Measurements from ENCODE around the gene INHBB. TPM values are rescaled to one million over a fixed set of nuclear protein-coding genes. Genes with fewer than 3 reads are reported as not detected.

Gene INHBB
- total and polyA plus RNA-seq, 4 donors: 0.97 to 7.8 (median 5.8) TPM

- H3K27me3 ChIP-seq (ENCODE audit: control insufficient read depth in 3 of 3, insufficient read depth in 3 of 3, low read length in 2 of 3): peaks cover 0 to 43% (median 29%) of the 10 kb centered on the region in 3 donors
- no peak for TF ChIP-seq CTCF (IDR thresholded peaks at IDR 0.05; ENCODE audit: control extremely low read depth, extremely low read depth)
- ATAC-seq (ENCODE audit: insufficient read depth, low FRiP score): no peak
- H3K4me3 ChIP-seq: no peak overlapping the region
- peaks cover 0 to 25% (median 2%) of the 10 kb centered on the region in 5 donors for H3K4me1 ChIP-seq (ENCODE audit: control insufficient read depth in 5 of 5, insufficient read depth in 5 of 5, low read length in 5 of 5)
- H3K9ac ChIP-seq (ENCODE audit: insufficient read depth in 1 of 2, low read length in 2 of 2): no peak overlapping the region
- H3K9me3 ChIP-seq (ENCODE audit: control insufficient read depth in 4 of 4, insufficient read depth in 3 of 4, low read length in 3 of 4): no peaks in the 10 kb centered on the region
- 32 to 57% methylated on average over 7 of the region's 7 CpGs for WGBS, 2 donors
- no peak overlapping the region for H3K27ac ChIP-seq (ENCODE audit: low read depth in 1 of 2, low read length in 1 of 2)
- no peaks in the 10 kb centered on the region for H3K36me3 ChIP-seq (ENCODE audit: control insufficient read depth in 4 of 4, insufficient read depth in 4 of 4, low read length in 4 of 4)
- DNase-seq: no peak
These were observed 4.0 kb upstream of the INHBB start for GRCh38 chr2:120341977-120342376.

GRCh38 chr2:120342446-120342845, 3.5 kb upstream of the INHBB start:
- Histone ChIP-seq H3K27ac (ENCODE audit: low read depth in 1 of 2, low read length in 1 of 2) (no peak overlapping the region), H3K4me1 (ENCODE audit: control insufficient read depth in 5 of 5, insufficient read depth in 5 of 5, low read length in 5 of 5) (peaks cover 0 to 26% (median 4%) of the 10 kb centered on the region in 5 donors), H3K9me3 (ENCODE audit: control insufficient read depth in 4 of 4, insufficient read depth in 3 of 4, low read length in 3 of 4) (no peaks in the 10 kb centered on the region), H3K4me3 (no peak overlapping the region), H3K9ac (ENCODE audit: insufficient read depth in 1 of 2, low read length in 2 of 2) (no peak overlapping the region), H3K36me3 (ENCODE audit: control insufficient read depth in 4 of 4, insufficient read depth in 4 of 4, low read length in 4 of 4) (no peaks in the 10 kb centered on the region), H3K27me3 (ENCODE audit: control insufficient read depth in 3 of 3, insufficient read depth in 3 of 3, low read length in 2 of 3) (peaks cover 0 to 48% (median 29%) of the 10 kb centered on the region in 3 donors)
- no peak for TF ChIP-seq CTCF (IDR thresholded peaks at IDR 0.05; ENCODE audit: control extremely low read depth, extremely low read depth)
- WGBS, 2 donors: 28 to 29% methylated on average over 5 to 7 of the region's 7 CpGs
- DNase-seq: no peak
- no peak for ATAC-seq (ENCODE audit: insufficient read depth, low FRiP score)

- Histone ChIP-seq H3K27me3 (ENCODE audit: control insufficient read depth in 3 of 3, insufficient read depth in 3 of 3, low read length in 2 of 3) (peaks cover 0 to 54% (median 34%) of the 10 kb centered on the region in 3 donors), H3K36me3 (ENCODE audit: control insufficient read depth in 4 of 4, insufficient read depth in 4 of 4, low read length in 4 of 4) (no peaks in the 10 kb centered on the region), H3K4me1 (ENCODE audit: control insufficient read depth in 5 of 5, insufficient read depth in 5 of 5, low read length in 5 of 5) (peaks cover 0 to 26% (median 4%) of the 10 kb centered on the region in 5 donors), H3K27ac (ENCODE audit: low read depth in 1 of 2, low read length in 1 of 2) (no peak overlapping the region), H3K9me3 (ENCODE audit: control insufficient read depth in 4 of 4, insufficient read depth in 3 of 4, low read length in 3 of 4) (no peaks in the 10 kb centered on the region), H3K4me3 (no peak overlapping the region), H3K9ac (ENCODE audit: insufficient read depth in 1 of 2, low read length in 2 of 2) (no peak overlapping the region)
- no peak for DNase-seq
- 16 to 21% methylated on average over 5 of the region's 5 CpGs for WGBS, 2 donors
- no peak for TF ChIP-seq CTCF (IDR thresholded peaks at IDR 0.05; ENCODE audit: control extremely low read depth, extremely low read depth)
- ATAC-seq (ENCODE audit: insufficient read depth, low FRiP score): no peak
These were observed 2.9 kb upstream of the INHBB start for GRCh38 chr2:120343100-120343432.
